HepG2 (cell line): ENCODE results near the gene IFI35. TPM values are rescaled to one million over a fixed set of nuclear protein-coding genes. Genes with fewer than 3 reads are reported as not detected.

Experiments used
- ARHGAP35 ChIP-seq: sonication (generic); formaldehyde crosslinking; IDR thresholded peaks from 2 replicates; pipeline ENCODE4 v1.9.0; 2022; ENCODE audit warnings: mild to moderate bottlenecking, inconsistent platforms, moderate library complexity, missing genetic modification reagents, borderline replicate concordance
- ARNT ChIP-seq: fragments of 450-650 bp; IDR thresholded peaks from 2 replicates; pipeline ENCODE4 v1.6.1; 2017
- CBX5 ChIP-seq: sonication (generic); formaldehyde crosslinking; IDR thresholded peaks from 2 replicates; pipeline ENCODE4 v1.4.0; 2020; ENCODE audit warnings: missing genetic modification reagents, borderline replicate concordance
- FOSL2 ChIP-seq: sonication (generic); formaldehyde crosslinking; IDR thresholded peaks from 2 replicates; pipeline ENCODE4 v1.4.0; 2020; ENCODE audit warnings: missing genetic modification reagents
- FOXA1 ChIP-seq, 2 experiments: fragments of 450-650 bp in 1 of 2; sonication (generic) in 1 of 2; formaldehyde crosslinking in 1 of 2; IDR thresholded peaks; 2 replicates each; pipeline versions ENCODE4 v1.4.0 to v1.6.1; 2016 to 2020; ENCODE audit warnings: missing genetic modification reagents in 1 of 2
- FOXP1 ChIP-seq, 2 experiments: fragments of 450-650 bp in 1 of 2; IDR thresholded peaks; 2 replicates each; pipeline ENCODE4 v1.6.1; 2017 to 2018; ENCODE audit warnings: antibody characterized with exemption in 1 of 2
- MZF1 ChIP-seq: sonication (generic); formaldehyde crosslinking; IDR thresholded peaks from 2 replicates; pipeline ENCODE4 v1.8.1; 2023; ENCODE audit warnings: mild to moderate bottlenecking, missing genetic modification reagents, borderline replicate concordance
- NPAS2 ChIP-seq: sonication (generic); formaldehyde crosslinking; IDR thresholded peaks from 2 replicates; pipeline ENCODE4 v1.8.0; 2022; ENCODE audit warnings: mild to moderate bottlenecking, missing genetic modification reagents, borderline replicate concordance
- RFX5 ChIP-seq: IDR thresholded peaks from 2 replicates; pipeline ENCODE4 v1.6.1; 2011; ENCODE audit warnings: low read depth, low read length, improper control_type of control experiment
- SATB2 ChIP-seq: sonication (generic); formaldehyde crosslinking; IDR thresholded peaks from 2 replicates; pipeline ENCODE4 v1.5.0; 2020; ENCODE audit warnings: missing genetic modification reagents
- SETDB1 ChIP-seq: sonication (generic); formaldehyde crosslinking; IDR thresholded peaks from 2 replicates; pipeline ENCODE4 v1.5.1; 2020; ENCODE audit warnings: missing genetic modification reagents, mild to moderate bottlenecking, borderline replicate concordance
- SMAD3 ChIP-seq: sonication (generic); formaldehyde crosslinking; IDR thresholded peaks from 2 replicates; pipeline ENCODE4 v1.4.0; 2020; ENCODE audit warnings: missing genetic modification reagents
- SP2 ChIP-seq: sonication (generic); formaldehyde crosslinking; IDR thresholded peaks from 2 replicates; pipeline ENCODE4 v1.5.1; 2020; ENCODE audit warnings: mild to moderate bottlenecking, missing genetic modification reagents
- ZNF235 ChIP-seq: sonication (generic); formaldehyde crosslinking; IDR thresholded peaks from 2 replicates; pipeline ENCODE4 v1.8.1; 2023; ENCODE audit warnings: mild to moderate bottlenecking, missing genetic modification reagents, borderline replicate concordance
- ZNF430 ChIP-seq: sonication (generic); formaldehyde crosslinking; IDR thresholded peaks from 2 replicates; pipeline ENCODE4 v1.9.0; 2021; ENCODE audit warnings: mild to moderate bottlenecking, missing genetic modification reagents
- ZNF446 ChIP-seq: sonication (generic); formaldehyde crosslinking; IDR thresholded peaks from 2 replicates; pipeline ENCODE4 v1.5.0; 2020; ENCODE audit warnings: mild to moderate bottlenecking, missing genetic modification reagents
- ZNF549 ChIP-seq: sonication (generic); formaldehyde crosslinking; IDR thresholded peaks from 2 replicates; pipeline ENCODE4 v1.5.0; 2020; ENCODE audit warnings: missing genetic modification reagents
- ZNF766 ChIP-seq: sonication (generic); formaldehyde crosslinking; IDR thresholded peaks from 2 replicates; pipeline ENCODE4 v1.5.0; 2020; ENCODE audit warnings: missing genetic modification reagents, borderline replicate concordance
- ZNF776 ChIP-seq: sonication (generic); formaldehyde crosslinking; IDR thresholded peaks from 2 replicates; pipeline ENCODE4 v1.4.0; 2020; ENCODE audit warnings: mild to moderate bottlenecking, missing genetic modification reagents
- ZNF782 ChIP-seq: sonication (generic); formaldehyde crosslinking; IDR thresholded peaks from 2 replicates; pipeline ENCODE4 v1.4.0; 2020; ENCODE audit warnings: missing genetic modification reagents, mild to moderate bottlenecking, borderline replicate concordance
- ZNF839 ChIP-seq: sonication (generic); formaldehyde crosslinking; IDR thresholded peaks from 2 replicates; pipeline ENCODE4 v1.4.0; 2020; ENCODE audit warnings: missing genetic modification reagents, mild to moderate bottlenecking, borderline replicate concordance
- ZNF883 ChIP-seq: sonication (generic); formaldehyde crosslinking; IDR thresholded peaks from 2 replicates; pipeline ENCODE4 v1.5.1; 2020; ENCODE audit warnings: mild to moderate bottlenecking, missing genetic modification reagents; ENCODE audit errors: not compliant biosample characterization
- polyA plus RNA-seq, 8 experiments: library from polyadenylated mRNA; depleted of rRNA in 3 of 8; stranded (reverse) in 7 of 8; unstranded in 1 of 8; fragments of >200 nt; fragmentation: Illumina TruSeq in 4 of 8; extraction: Trizol in 4 of 8; gene quantifications; 2 replicates each; pipeline versions ENCODE4 v1.2.1 to v1.2.3, GENCODE V29; 2011 to 2016; ENCODE audit warnings: low read depth in 4 of 8, missing spikeins in 1 of 8, mixed read lengths in 1 of 8; ENCODE audit not compliant: insufficient read depth in 1 of 8
- total RNA-seq, 5 experiments: library from RNA; depleted of rRNA; stranded (reverse); fragments of >200 nt; fragmentation: Illumina TruSeq; extraction: Trizol; gene quantifications; 2 replicates each; pipeline ENCODE4 v1.2.3, GENCODE V29; 2016; ENCODE audit warnings: low read depth in 1 of 5
- TF ChIP-seq, protein P1 (sequence below): sonication (generic); formaldehyde crosslinking; IDR thresholded peaks from 2 replicates; pipeline ENCODE4 v1.8.0; 2022; ENCODE audit warnings: missing genetic modification reagents, mild to moderate bottlenecking, borderline replicate concordance
- TF ChIP-seq, protein P2 (sequence below): sonication (generic); formaldehyde crosslinking; conservative IDR thresholded peaks from 2 replicates; pipeline ENCODE4 v1.4.0; 2020; ENCODE audit warnings: missing genetic modification reagents
- TF ChIP-seq, protein P3 (sequence below): sonication (generic); formaldehyde crosslinking; conservative IDR thresholded peaks from 2 replicates; pipeline ENCODE4 v1.8.0; 2022; ENCODE audit warnings: mild to moderate bottlenecking, moderate library complexity, missing genetic modification reagents

The IFI35 gene
- total and polyA plus RNA-seq, 2 of the 13 experiments (the other 11 are each of a cell fraction or from before 2014, with no cell fraction given) = 28.9 to 38.1 TPM

DNA sequence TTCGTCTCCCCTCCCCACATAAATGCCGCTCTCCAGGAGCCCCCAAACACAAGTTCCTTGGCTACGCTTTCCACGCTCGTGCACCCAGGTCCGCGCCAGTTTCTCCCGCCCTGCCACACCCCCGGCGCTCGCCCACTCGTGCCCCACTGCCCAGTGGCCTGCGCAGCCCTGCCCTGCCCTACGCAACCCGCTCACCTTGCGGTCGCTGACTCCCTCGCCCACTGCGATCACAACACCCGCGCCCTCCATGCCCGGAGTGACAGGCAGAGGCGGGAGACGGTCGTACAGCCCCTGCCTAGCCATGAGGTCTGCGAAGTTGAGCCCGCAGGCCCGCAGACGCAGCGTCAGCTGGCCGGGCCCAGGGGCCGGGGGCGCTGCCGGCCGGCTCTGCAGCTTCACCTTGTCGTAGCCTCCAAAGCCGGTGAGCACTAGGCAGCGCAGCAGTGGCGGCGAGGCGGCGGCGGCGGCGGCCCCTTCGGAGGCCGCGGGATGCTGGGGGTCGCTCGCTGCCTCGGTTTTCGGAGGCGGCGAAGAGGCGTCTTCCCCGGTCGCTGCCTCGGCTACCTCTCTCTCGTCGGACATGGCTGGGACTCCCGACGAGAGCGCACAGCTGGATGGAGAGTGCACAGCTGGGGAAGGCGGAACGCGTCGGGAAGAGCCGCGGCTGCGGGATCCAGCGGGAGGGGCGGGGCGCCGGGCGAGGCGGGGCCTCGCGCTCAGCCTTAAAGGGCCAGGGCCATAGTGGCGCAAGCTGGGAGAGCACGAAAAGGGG is 15.3 kb downstream of the IFI35 start, which contains the start of gene VAT1 (continued):
- no peak for TF ChIP-seq FOXP1 (IDR thresholded peaks at IDR 0.05)
- no peak for TF ChIP-seq FOXP1 (CRISPR knock-in tag; IDR thresholded peaks at IDR 0.05)
- TF ChIP-seq CBX5 (CRISPR knock-in tag) = no peak
- no peak for TF ChIP-seq ZNF446 (CRISPR knock-in tag)
- TF ChIP-seq, protein P1, sequence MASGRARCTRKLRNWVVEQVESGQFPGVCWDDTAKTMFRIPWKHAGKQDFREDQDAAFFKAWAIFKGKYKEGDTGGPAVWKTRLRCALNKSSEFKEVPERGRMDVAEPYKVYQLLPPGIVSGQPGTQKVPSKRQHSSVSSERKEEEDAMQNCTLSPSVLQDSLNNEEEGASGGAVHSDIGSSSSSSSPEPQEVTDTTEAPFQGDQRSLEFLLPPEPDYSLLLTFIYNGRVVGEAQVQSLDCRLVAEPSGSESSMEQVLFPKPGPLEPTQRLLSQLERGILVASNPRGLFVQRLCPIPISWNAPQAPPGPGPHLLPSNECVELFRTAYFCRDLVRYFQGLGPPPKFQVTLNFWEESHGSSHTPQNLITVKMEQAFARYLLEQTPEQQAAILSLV = peak; percentile 69; the same call in 1 of the 2 replicates
- TF ChIP-seq ARNT = no peak
- TF ChIP-seq, protein P2, sequence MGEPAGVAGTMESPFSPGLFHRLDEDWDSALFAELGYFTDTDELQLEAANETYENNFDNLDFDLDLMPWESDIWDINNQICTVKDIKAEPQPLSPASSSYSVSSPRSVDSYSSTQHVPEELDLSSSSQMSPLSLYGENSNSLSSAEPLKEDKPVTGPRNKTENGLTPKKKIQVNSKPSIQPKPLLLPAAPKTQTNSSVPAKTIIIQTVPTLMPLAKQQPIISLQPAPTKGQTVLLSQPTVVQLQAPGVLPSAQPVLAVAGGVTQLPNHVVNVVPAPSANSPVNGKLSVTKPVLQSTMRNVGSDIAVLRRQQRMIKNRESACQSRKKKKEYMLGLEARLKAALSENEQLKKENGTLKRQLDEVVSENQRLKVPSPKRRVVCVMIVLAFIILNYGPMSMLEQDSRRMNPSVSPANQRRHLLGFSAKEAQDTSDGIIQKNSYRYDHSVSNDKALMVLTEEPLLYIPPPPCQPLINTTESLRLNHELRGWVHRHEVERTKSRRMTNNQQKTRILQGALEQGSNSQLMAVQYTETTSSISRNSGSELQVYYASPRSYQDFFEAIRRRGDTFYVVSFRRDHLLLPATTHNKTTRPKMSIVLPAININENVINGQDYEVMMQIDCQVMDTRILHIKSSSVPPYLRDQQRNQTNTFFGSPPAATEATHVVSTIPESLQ = no peak
- 0 out of 2 replicates have a peak, but pooled peaks have one; percentile 21 for TF ChIP-seq SMAD3 (CRISPR knock-in tag)
- TF ChIP-seq RFX5 = no peak
- TF ChIP-seq ZNF839 (CRISPR knock-in tag) = peak; percentile 39; the same call in 1 of the 2 replicates
- TF ChIP-seq ZNF782 (CRISPR knock-in tag) = peak; percentile 91
- peak; percentile 29; the same call in 1 of the 2 replicates for TF ChIP-seq ZNF235 (CRISPR knock-in tag)
- peak; percentile 84; the same call in 1 of the 2 replicates for TF ChIP-seq ZNF766 (CRISPR knock-in tag)
- TF ChIP-seq FOXA1 (IDR thresholded peaks at IDR 0.05) = no peak
- TF ChIP-seq FOXA1 (CRISPR knock-in tag; IDR thresholded peaks at IDR 0.05) = no peak
- no peak for TF ChIP-seq MZF1 (CRISPR knock-in tag)
- TF ChIP-seq ZNF549 (CRISPR knock-in tag) = peak; percentile 61; the same call in 1 of the 2 replicates
- TF ChIP-seq ZNF883 (CRISPR knock-in tag) = peak; percentile 90
- no peak for TF ChIP-seq SETDB1 (CRISPR knock-in tag)
- peak; percentile 80; the same call in 1 of the 2 replicates for TF ChIP-seq ARHGAP35 (CRISPR knock-in tag)
- TF ChIP-seq NPAS2 (CRISPR knock-in tag) = no peak
- peak; percentile 18 for TF ChIP-seq FOSL2
- 0 out of 2 replicates have a peak, but pooled peaks have one; percentile 29 for TF ChIP-seq SATB2 (CRISPR knock-in tag)
- TF ChIP-seq SP2 (CRISPR knock-in tag) = peak; percentile 49; the same call in 1 of the 2 replicates
- peak; percentile 84 for TF ChIP-seq ZNF430
- peak; percentile 57; the same call in 1 of the 2 replicates for TF ChIP-seq ZNF776 (CRISPR knock-in tag)
- TF ChIP-seq, protein P3, sequence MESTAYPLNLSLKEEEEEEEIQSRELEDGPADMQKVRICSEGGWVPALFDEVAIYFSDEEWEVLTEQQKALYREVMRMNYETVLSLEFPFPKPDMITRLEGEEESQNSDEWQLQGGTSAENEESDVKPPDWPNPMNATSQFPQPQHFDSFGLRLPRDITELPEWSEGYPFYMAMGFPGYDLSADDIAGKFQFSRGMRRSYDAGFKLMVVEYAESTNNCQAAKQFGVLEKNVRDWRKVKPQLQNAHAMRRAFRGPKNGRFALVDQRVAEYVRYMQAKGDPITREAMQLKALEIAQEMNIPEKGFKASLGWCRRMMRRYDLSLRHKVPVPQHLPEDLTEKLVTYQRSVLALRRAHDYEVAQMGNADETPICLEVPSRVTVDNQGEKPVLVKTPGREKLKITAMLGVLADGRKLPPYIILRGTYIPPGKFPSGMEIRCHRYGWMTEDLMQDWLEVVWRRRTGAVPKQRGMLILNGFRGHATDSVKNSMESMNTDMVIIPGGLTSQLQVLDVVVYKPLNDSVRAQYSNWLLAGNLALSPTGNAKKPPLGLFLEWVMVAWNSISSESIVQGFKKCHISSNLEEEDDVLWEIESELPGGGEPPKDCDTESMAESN = peak; percentile 49
